ENCODE data around the gene POLR3GL. TPM values are rescaled to one million over a fixed set of nuclear protein-coding genes. Genes with fewer than 3 reads are reported as not detected.
"Not testable (repeated sequence)": the region's sequence is repeated elsewhere in the genome, so short reads cannot be mapped to it uniquely, and the experiment has no call there.

POLR3GL gene
- total RNA-seq, 4 donors from 2014 or later: 7.3 to 16.7 (median 11.9) TPM

DNA sequence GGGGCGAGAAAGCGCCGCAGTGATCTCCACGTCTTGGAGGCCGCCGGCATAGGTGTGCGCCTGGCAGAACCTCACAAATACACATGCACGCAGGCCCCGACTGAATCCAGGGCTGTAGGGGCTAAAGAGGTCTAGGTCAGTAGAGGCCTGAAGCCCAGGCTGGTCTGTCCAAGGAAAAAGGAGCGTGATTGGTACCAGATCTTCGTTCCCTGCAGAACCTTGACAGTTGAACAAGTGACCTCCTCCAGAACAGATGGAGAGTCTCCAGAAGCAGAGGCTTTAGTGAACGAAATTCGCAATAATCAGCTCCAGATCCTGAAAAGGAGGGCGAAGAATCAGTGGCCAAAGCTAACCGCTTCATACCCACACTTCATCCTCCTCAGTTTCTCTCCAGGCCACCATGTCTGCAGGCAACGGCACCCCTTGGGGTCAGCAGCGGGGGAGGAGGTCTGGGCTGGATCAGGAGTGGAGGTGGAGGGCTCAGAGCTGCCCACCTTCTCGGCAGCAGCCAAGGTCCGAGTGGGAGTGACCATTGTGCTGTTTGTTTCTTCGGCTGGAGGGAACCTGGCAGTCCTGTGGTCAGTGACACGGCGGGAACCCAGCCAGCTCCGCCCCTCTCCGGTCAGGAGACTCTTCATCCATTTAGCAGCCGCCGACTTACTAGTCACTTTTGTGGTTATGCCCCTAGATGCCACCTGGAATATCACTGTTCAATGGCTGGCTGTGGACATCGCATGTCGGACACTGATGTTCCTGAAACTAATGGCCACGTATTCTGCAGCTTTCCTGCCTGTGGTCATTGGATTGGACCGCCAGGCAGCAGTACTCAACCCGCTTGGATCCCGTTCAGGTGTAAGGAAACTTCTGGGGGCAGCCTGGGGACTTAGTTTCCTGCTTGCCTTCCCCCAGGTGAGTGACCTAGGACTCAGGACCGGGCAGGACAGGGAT lies 45.2 kb upstream of the POLR3GL start:
- Histone ChIP-seq H3K4me3 (peak overlapping the region; percentile 80), H3K27ac (peak overlapping the region; percentile 94), H3K36me3 (peaks cover 34% of the 10 kb centered on the region), H3K27me3 (no peaks in the 10 kb centered on the region), H3K9me3 (no peaks in the 10 kb centered on the region), H3K4me1 (peaks cover 35% of the 10 kb centered on the region)
- peak; percentile 83 to 95 for DNase-seq (ENCODE audit: low spot score in 2 of 2)
- WGBS: 5% methylated on average over 25 of the region's 33 CpGs
- no peak for TF ChIP-seq POLR2AphosphoS5 (IDR thresholded peaks at IDR 0.05)
- TF ChIP-seq, protein P1, sequence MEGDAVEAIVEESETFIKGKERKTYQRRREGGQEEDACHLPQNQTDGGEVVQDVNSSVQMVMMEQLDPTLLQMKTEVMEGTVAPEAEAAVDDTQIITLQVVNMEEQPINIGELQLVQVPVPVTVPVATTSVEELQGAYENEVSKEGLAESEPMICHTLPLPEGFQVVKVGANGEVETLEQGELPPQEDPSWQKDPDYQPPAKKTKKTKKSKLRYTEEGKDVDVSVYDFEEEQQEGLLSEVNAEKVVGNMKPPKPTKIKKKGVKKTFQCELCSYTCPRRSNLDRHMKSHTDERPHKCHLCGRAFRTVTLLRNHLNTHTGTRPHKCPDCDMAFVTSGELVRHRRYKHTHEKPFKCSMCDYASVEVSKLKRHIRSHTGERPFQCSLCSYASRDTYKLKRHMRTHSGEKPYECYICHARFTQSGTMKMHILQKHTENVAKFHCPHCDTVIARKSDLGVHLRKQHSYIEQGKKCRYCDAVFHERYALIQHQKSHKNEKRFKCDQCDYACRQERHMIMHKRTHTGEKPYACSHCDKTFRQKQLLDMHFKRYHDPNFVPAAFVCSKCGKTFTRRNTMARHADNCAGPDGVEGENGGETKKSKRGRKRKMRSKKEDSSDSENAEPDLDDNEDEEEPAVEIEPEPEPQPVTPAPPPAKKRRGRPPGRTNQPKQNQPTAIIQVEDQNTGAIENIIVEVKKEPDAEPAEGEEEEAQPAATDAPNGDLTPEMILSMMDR (IDR thresholded peaks at IDR 0.05): no peak
- TF ChIP-seq POLR2A (IDR thresholded peaks at IDR 0.05): no peak
- no peak for TF ChIP-seq EP300 (IDR thresholded peaks at IDR 0.05)

GRCh38 chr1:145920297-145920696 lies 44.2 kb upstream of the POLR3GL start:
- not testable (repeated sequence) for DNase-seq (ENCODE audit: low spot score in 2 of 2); H3K27ac ChIP-seq; H3K4me3 ChIP-seq; H3K27me3 ChIP-seq; H3K9me3 ChIP-seq
- Histone ChIP-seq H3K4me1 (peaks cover 35% of the 10 kb centered on the region), H3K36me3 (peaks cover 24% of the 10 kb centered on the region)
- WGBS: 78% methylated on average over 2 of the region's 4 CpGs

GRCh38 chr1:145922266-145922665 lies 42.2 kb upstream of the POLR3GL start:
- 68% methylated on average over 2 of the region's 2 CpGs for WGBS

DNA sequence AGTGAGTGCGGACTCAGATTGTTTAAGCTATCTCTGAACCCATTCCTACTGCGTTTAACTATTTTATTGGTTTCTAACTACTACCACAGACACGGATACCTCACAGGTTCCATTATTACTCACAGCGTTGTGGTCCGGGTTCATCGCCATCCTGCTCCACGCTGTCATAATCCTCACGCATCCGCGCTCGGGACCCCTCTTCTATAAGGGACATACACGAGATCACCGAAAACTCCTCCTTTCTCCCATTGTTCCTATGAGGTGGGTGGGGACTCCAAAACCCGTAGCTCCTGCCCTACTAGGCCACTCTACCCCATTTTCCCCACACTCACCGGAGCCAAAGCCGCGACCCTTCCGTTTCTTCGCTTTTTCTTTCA lies 37.8 kb upstream of the POLR3GL start:
- Histone ChIP-seq H3K36me3 (peaks cover 22% of the 10 kb centered on the region), H3K4me3 (peak overlapping the region; percentile 78), H3K27me3 (no peaks in the 10 kb centered on the region), H3K9me3 (no peaks in the 10 kb centered on the region), H3K27ac (peak overlapping the region; percentile 97), H3K4me1 (peaks cover 20% of the 10 kb centered on the region)
- no peak for DNase-seq (ENCODE audit: low spot score in 2 of 2)
- WGBS: 6% methylated on average over 19 of the region's 19 CpGs
- TF ChIP-seq POLR2A (IDR thresholded peaks at IDR 0.05): no peak
- TF ChIP-seq POLR2AphosphoS5 (IDR thresholded peaks at IDR 0.05): no peak

More at GRCh38 chr1:145922266-145922665, 42.2 kb upstream of the POLR3GL start:
- DNase-seq (ENCODE audit: low spot score in 2 of 2): no peak
- TF ChIP-seq POLR2A (IDR thresholded peaks at IDR 0.05) (no peak), POLR2AphosphoS5 (IDR thresholded peaks at IDR 0.05) (no peak), EP300 (IDR thresholded peaks at IDR 0.05) (no peak)
- TF ChIP-seq, protein P1 (IDR thresholded peaks at IDR 0.05): no peak
- no peak overlapping the region for H3K4me3 ChIP-seq
- no peak overlapping the region for H3K27ac ChIP-seq
- H3K4me1 ChIP-seq: peaks cover 32% of the 10 kb centered on the region
- H3K36me3 ChIP-seq: peaks cover 22% of the 10 kb centered on the region
- H3K9me3 ChIP-seq: no peaks in the 10 kb centered on the region
- H3K27me3 ChIP-seq: no peaks in the 10 kb centered on the region

DNA sequence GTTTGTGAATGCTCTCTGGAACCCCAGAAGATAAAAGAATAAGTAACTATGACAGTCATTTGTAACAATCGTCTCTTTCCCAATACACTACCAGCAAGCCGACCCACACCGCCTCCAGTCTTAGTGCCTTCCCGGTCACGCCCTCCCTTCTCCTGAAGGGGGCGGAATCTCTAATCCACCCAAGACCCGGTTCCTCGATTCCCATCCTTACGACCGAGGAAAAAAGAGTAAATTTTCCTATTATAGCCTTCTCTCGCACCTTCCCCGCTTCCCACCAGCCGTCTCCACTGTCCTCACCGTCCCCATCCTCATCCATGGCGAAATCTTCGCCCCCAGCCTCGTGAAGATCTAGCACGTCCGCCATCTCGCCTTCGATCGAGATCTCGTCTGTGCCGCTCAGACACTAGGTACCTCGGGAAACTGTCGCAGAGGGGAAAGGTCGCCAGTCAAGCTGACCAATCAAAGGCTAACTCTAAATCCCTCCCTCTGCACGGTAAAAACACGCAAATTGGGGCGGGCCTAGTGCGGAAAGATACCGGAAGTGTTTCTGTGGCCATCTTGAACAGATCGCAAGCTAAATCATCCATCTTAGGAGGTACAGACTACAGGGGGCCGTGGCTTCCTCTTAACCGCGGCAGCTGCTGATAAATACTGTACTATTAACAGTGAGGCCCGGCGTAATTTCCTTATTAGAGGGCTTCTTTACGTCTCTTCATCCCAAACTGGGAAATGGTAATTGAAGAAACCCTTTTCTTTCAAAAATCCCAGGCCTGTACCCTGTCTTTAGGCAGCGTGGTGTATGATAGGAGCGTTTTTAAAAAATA lies 37.2 kb upstream of the POLR3GL start, which contains the start of gene RBM8A:
TSS of gene RBM8A (minus strand) at position 422 of the 824 bp plus-strand sequence. CDS start at position 364, 58 bp downstream.
- H3K27ac ChIP-seq: peak within 1 kb of the TSS; percentile 97
- DNase-seq (ENCODE audit: low spot score in 2 of 2): peak; percentile 98
- peak; percentile 76 to 99 for TF ChIP-seq POLR2A (IDR thresholded peaks at IDR 0.05)
- TF ChIP-seq, protein P1 (IDR thresholded peaks at IDR 0.05): peak; percentile 67 to 72
- TF ChIP-seq POLR2AphosphoS5 (IDR thresholded peaks at IDR 0.05): peak; percentile 95 to 97 (median 95)
- TF ChIP-seq EP300 (IDR thresholded peaks at IDR 0.05): no peak
- no peaks in the 10 kb centered on the region for H3K27me3 ChIP-seq
- WGBS: under 1% methylated on average over 41 of the region's 41 CpGs
- H3K36me3 ChIP-seq: peaks cover 22% of the 10 kb centered on the region
- H3K4me3 ChIP-seq: peak within 1 kb of the TSS; percentile 78
- no peaks in the 10 kb centered on the region for H3K9me3 ChIP-seq
- peaks cover 20% of the 10 kb centered on the region for H3K4me1 ChIP-seq
